ENCODE data around the gene GRK5.

The GRK5 gene

DNA sequence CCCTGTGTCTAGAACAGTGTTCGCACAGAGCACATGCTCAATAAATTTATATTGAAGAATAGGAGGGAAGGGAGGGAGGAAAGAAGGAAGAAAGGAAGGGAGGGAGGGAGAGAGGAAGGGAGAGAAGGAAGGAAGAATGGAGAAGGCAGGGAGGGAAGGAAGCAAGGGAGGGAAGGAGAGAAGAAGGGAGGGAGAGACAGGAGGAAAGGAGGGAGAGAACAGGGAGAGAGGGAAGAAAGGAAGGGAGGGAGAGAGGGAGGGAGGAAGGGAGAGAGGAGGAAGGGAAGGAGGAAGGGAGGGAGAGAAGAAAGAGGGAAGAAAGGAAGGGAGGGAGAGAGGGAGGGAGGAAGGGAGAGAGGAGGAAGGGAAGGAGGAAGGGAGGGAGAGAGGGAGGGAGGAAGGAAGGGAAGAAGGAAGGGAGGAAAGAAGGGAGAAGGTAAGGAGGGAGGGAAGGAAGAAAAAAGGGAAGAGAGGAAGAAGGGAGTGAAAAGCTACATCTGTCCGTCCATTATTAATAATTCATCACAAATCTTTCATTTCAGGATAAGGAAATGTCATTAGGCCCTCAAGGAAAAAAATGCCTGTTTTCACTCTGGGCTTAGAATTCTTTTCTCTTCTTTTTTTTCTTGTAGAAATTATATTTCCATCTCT, 79.7 kb downstream of the GRK5 start:
- Histone ChIP-seq H3K9ac (ENCODE audit: low read depth, low read length) (no peak overlapping the region), H3K4me3 (ENCODE audit: low read depth, low read length) (no peak overlapping the region), H3K4me1 (ENCODE audit: control insufficient read depth, insufficient read depth, low read length) (no peaks in the 10 kb centered on the region), H3K9me3 (ENCODE audit: control insufficient read depth, insufficient read depth, low read length) (no peaks in the 10 kb centered on the region), H3K27ac (ENCODE audit: low read depth, low read length) (no peak overlapping the region), H3K27me3 (ENCODE audit: control insufficient read depth, insufficient read depth, low read length) (no peaks in the 10 kb centered on the region), H3K36me3 (ENCODE audit: control insufficient read depth, insufficient read depth, low read length) (no peaks in the 10 kb centered on the region)

DNA sequence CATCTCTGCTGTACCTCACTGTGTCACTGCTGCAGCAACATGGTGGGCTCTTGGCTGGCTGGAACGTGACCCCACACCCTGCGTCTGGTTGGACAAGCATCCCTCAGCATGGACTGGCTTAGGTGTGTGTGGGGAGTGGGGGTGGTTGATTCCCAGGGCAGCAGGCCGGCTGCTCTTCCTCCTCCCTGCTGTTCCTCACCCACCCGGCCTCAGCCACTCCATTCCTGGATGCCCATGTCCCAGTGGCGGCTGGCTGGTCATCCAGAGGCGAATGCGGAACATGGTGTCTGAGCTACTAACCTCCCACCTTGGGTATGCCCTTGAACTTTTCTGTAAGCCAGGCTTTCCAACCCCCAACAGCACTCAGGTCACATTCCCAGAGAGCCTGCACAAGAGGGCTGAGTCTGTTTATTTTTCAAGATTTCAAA, 81.2 kb downstream of the GRK5 start:
- no peak overlapping the region for H3K27ac ChIP-seq (ENCODE audit: low read depth, low read length)
- H3K4me1 ChIP-seq (ENCODE audit: control insufficient read depth, insufficient read depth, low read length): no peaks in the 10 kb centered on the region
- no peaks in the 10 kb centered on the region for H3K9me3 ChIP-seq (ENCODE audit: control insufficient read depth, insufficient read depth, low read length)
- H3K9ac ChIP-seq (ENCODE audit: low read depth, low read length): no peak overlapping the region
- no peak overlapping the region for H3K4me3 ChIP-seq (ENCODE audit: low read depth, low read length)
- no peaks in the 10 kb centered on the region for H3K27me3 ChIP-seq (ENCODE audit: control insufficient read depth, insufficient read depth, low read length)
- H3K36me3 ChIP-seq (ENCODE audit: control insufficient read depth, insufficient read depth, low read length): no peaks in the 10 kb centered on the region

- Histone ChIP-seq H3K27me3 (ENCODE audit: control insufficient read depth, insufficient read depth, low read length) (no peaks in the 10 kb centered on the region), H3K36me3 (ENCODE audit: control insufficient read depth, insufficient read depth, low read length) (no peaks in the 10 kb centered on the region), H3K4me3 (ENCODE audit: low read depth, low read length) (no peak overlapping the region), H3K4me1 (ENCODE audit: control insufficient read depth, insufficient read depth, low read length) (no peaks in the 10 kb centered on the region), H3K9ac (ENCODE audit: low read depth, low read length) (no peak overlapping the region), H3K27ac (ENCODE audit: low read depth, low read length) (no peak overlapping the region), H3K9me3 (ENCODE audit: control insufficient read depth, insufficient read depth, low read length) (no peaks in the 10 kb centered on the region)
Observed at GRCh38 chr10:119289227-119289920, 82.0 kb downstream of the GRK5 start.

DNA sequence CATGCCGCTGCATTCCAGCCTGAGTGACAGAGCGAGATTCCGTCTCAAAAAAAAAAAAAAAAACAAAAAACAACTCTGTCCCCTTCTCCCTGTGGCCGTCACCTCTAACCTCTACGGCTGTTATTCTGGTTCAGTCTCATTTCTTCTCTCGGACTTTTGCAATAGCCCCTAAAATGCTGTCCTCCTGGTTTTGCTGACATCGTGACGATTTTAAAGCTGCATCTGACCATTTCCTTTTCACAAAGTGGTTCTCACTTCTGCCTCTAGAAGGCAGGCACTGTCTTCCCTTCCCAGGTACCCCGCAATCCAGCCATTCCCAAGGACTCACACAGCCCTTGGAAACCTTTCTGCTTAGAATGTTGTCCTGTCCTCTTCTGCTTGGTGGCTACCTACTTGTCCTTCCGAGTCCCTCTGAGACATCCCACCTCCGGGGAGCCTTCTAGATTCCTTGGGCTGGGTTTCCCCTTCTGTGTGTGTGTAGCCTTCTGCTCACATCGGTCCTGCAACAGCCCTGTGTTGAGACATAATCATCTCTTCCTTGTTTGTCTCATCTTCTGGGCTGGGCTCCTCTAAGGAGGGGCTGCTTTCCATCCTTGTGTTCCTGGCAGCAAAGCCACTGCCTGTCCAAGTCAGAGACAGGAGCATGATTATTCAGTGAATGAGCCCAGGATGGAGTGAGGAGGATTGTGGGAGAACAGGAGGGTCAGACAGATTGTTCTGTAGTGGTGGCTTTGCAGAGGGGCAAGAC, 83.1 kb downstream of the GRK5 start:
- no peak overlapping the region for H3K4me3 ChIP-seq (ENCODE audit: low read depth, low read length)
- H3K9me3 ChIP-seq (ENCODE audit: control insufficient read depth, insufficient read depth, low read length): no peaks in the 10 kb centered on the region
- no peaks in the 10 kb centered on the region for H3K36me3 ChIP-seq (ENCODE audit: control insufficient read depth, insufficient read depth, low read length)
- no peak overlapping the region for H3K27ac ChIP-seq (ENCODE audit: low read depth, low read length)
- no peaks in the 10 kb centered on the region for H3K4me1 ChIP-seq (ENCODE audit: control insufficient read depth, insufficient read depth, low read length)
- no peak overlapping the region for H3K9ac ChIP-seq (ENCODE audit: low read depth, low read length)
- no peaks in the 10 kb centered on the region for H3K27me3 ChIP-seq (ENCODE audit: control insufficient read depth, insufficient read depth, low read length)

DNA sequence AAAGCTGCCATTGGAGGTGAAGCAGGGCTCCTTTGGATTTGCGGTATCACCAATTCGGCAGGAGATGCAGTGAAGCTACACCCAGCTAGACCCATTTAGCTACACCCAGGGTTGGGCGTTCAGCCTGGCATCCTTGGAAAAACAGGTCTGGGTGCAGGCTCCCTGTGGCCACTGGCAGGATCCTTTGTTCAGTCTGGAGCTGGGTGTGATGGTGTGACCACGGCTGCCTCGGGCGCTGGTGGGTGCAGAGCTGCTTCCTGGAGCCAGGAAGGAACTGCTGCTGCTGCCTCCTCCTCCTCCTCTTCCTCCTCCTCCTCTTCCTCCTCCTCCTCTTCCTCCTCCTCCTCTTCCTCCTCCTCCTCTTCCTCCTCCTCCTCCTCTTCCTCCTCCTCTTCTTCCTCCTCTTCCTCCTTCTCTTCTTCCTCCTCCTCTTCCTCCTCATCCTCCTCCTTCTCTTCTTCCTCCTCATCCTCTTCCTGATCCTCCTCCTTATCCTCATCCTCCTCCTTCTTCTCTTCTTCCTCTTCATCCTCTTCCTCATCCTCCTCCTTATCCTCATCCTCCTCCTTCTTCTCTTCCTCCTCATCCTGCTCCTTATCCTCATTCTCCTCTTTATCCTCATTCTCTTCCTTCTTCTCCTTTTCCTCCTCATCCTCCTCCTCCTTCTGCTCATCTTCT, 84.0 kb downstream of the GRK5 start:
- Histone ChIP-seq H3K27me3 (ENCODE audit: control insufficient read depth, insufficient read depth, low read length) (no peaks in the 10 kb centered on the region), H3K4me1 (ENCODE audit: control insufficient read depth, insufficient read depth, low read length) (no peaks in the 10 kb centered on the region), H3K9ac (ENCODE audit: low read depth, low read length) (no peak overlapping the region), H3K27ac (ENCODE audit: low read depth, low read length) (no peak overlapping the region), H3K9me3 (ENCODE audit: control insufficient read depth, insufficient read depth, low read length) (no peaks in the 10 kb centered on the region), H3K4me3 (ENCODE audit: low read depth, low read length) (no peak overlapping the region), H3K36me3 (ENCODE audit: control insufficient read depth, insufficient read depth, low read length) (no peaks in the 10 kb centered on the region)

- Histone ChIP-seq H3K4me3 (ENCODE audit: low read depth, low read length) (no peak overlapping the region), H3K27ac (ENCODE audit: low read depth, low read length) (no peak overlapping the region), H3K9me3 (ENCODE audit: control insufficient read depth, insufficient read depth, low read length) (no peaks in the 10 kb centered on the region), H3K4me1 (ENCODE audit: control insufficient read depth, insufficient read depth, low read length) (no peaks in the 10 kb centered on the region), H3K36me3 (ENCODE audit: control insufficient read depth, insufficient read depth, low read length) (no peaks in the 10 kb centered on the region), H3K9ac (ENCODE audit: low read depth, low read length) (no peak overlapping the region), H3K27me3 (ENCODE audit: control insufficient read depth, insufficient read depth, low read length) (no peaks in the 10 kb centered on the region)
Observed at GRCh38 chr10:119292968-119293760, 85.8 kb downstream of the GRK5 start.

DNA sequence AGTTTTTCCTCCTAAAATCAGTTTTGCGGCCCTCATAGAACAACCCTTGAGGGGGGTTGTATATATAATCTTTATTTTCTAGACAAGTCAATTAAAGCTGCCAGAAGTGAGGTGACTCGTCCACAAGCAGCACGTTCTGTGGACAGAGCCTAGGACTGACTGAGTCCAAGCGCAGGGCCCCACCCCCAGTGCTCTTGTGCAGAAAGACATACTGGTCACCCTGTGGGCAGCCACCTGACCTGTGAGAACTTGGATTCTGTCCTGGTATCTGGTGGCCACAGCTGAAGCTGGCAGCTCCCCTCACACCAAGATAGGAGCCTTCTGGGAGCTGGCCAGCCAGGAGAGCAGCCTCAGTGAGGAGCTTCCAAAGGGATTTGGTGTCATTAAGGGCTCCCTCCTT, 89.3 kb downstream of the GRK5 start:
- H3K9ac ChIP-seq (ENCODE audit: low read depth, low read length): no peak overlapping the region
- no peak overlapping the region for H3K27ac ChIP-seq (ENCODE audit: low read depth, low read length)
- no peaks in the 10 kb centered on the region for H3K9me3 ChIP-seq (ENCODE audit: control insufficient read depth, insufficient read depth, low read length)
- H3K36me3 ChIP-seq (ENCODE audit: control insufficient read depth, insufficient read depth, low read length): no peaks in the 10 kb centered on the region
- H3K4me1 ChIP-seq (ENCODE audit: control insufficient read depth, insufficient read depth, low read length): no peaks in the 10 kb centered on the region
- H3K27me3 ChIP-seq (ENCODE audit: control insufficient read depth, insufficient read depth, low read length): no peaks in the 10 kb centered on the region
- no peak overlapping the region for H3K4me3 ChIP-seq (ENCODE audit: low read depth, low read length)

DNA sequence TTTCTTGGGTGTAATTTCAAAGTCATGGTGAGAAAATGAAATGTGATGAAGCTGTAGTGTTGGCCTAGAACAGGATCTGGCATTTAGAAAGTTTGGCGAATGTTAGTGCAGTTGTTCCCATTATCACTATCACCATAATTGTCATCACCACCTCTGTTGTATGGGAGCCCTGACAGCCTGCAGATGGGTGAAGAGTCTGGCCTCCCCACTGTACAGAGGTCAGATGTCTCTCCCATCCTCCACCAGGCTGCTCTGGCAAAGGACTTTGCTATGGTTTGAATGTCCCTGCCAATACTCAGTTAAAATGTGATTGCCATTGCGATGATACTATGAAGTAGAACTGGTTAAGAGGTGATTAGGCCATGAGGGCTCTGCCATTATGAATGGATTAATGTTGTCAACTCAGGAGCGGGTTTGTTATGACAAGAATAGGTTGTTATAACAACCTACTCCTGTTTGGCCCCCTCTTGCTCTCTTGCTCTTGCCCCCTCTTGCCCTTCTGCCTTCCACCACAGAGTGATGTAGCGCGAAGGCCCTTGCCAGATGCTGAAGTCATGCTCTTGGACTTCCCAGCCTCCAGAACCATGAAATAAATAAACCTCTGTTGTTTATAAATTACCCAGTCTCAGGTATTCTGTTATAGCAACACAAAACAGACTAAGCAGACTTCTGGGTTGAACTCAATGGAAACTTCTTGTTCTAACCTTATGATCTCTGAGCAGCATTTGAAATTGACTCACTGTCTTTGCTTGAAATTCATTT, 90.0 kb downstream of the GRK5 start:
- H3K27me3 ChIP-seq (ENCODE audit: control insufficient read depth, insufficient read depth, low read length): no peaks in the 10 kb centered on the region
- H3K27ac ChIP-seq (ENCODE audit: low read depth, low read length): no peak overlapping the region
- H3K4me1 ChIP-seq (ENCODE audit: control insufficient read depth, insufficient read depth, low read length): no peaks in the 10 kb centered on the region
- H3K36me3 ChIP-seq (ENCODE audit: control insufficient read depth, insufficient read depth, low read length): no peaks in the 10 kb centered on the region
- H3K9ac ChIP-seq (ENCODE audit: low read depth, low read length): no peak overlapping the region
- H3K4me3 ChIP-seq (ENCODE audit: low read depth, low read length): no peak overlapping the region
- H3K9me3 ChIP-seq (ENCODE audit: control insufficient read depth, insufficient read depth, low read length): no peaks in the 10 kb centered on the region

DNA sequence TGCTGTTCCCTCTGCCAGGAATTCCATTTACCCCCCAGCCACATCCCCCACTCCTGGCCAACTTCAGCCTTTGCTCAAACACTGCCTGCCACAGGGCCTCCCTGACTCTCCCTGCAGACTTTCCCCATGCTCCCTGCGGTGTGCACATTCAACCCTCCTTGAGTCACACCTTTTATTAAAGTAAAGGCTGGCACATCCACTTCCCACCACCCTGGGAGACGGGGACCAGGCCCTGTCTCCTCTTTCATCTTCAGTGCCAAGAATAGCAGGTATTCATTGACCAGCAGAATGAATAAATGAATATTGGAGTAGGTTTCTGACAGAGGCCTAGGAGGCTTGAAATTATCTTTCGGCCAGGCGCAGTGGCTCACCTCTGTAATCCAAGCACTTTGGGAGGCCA, 91.4 kb downstream of the GRK5 start:
- H3K9me3 ChIP-seq (ENCODE audit: control insufficient read depth, insufficient read depth, low read length): no peaks in the 10 kb centered on the region
- no peaks in the 10 kb centered on the region for H3K27me3 ChIP-seq (ENCODE audit: control insufficient read depth, insufficient read depth, low read length)
- no peak overlapping the region for H3K27ac ChIP-seq (ENCODE audit: low read depth, low read length)
- H3K4me1 ChIP-seq (ENCODE audit: control insufficient read depth, insufficient read depth, low read length): no peaks in the 10 kb centered on the region
- no peaks in the 10 kb centered on the region for H3K36me3 ChIP-seq (ENCODE audit: control insufficient read depth, insufficient read depth, low read length)
- H3K9ac ChIP-seq (ENCODE audit: low read depth, low read length): no peak overlapping the region
- no peak overlapping the region for H3K4me3 ChIP-seq (ENCODE audit: low read depth, low read length)

GRCh38 chr10:119299531-119299930, 92.2 kb downstream of the GRK5 start:
- H3K9ac ChIP-seq (ENCODE audit: low read depth, low read length): no peak overlapping the region
- no peaks in the 10 kb centered on the region for H3K4me1 ChIP-seq (ENCODE audit: control insufficient read depth, insufficient read depth, low read length)
- no peak overlapping the region for H3K27ac ChIP-seq (ENCODE audit: low read depth, low read length)
- H3K36me3 ChIP-seq (ENCODE audit: control insufficient read depth, insufficient read depth, low read length): no peaks in the 10 kb centered on the region
- no peaks in the 10 kb centered on the region for H3K27me3 ChIP-seq (ENCODE audit: control insufficient read depth, insufficient read depth, low read length)
- no peak overlapping the region for H3K4me3 ChIP-seq (ENCODE audit: low read depth, low read length)
- no peaks in the 10 kb centered on the region for H3K9me3 ChIP-seq (ENCODE audit: control insufficient read depth, insufficient read depth, low read length)
